ENCODE results near the gene CDHR5. TPM values are rescaled to one million over a fixed set of nuclear protein-coding genes. Genes with fewer than 3 reads are reported as not detected.

The CDHR5 gene
- total RNA-seq, 1 donor from 2014 or later = not detected

DNA sequence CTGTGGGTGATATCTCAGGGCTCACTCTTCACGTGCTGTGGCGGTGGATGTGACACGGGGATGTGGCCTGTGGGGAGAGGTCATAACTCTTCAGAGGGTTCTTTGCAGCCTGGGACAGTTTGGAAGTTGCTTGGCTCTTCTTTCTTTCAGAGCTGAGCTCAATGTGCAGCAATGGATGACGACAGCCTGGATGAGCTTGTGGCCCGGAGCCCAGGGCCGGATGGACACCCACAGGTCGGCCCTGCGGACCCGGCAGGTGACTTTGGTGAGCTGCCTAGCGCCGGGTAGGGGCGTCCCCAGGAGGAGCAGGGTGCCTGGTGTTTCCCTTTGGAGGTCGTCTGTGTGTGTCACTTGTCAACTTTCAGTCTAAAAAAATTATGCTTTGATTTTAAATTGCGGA is 43.4 kb downstream of the CDHR5 start:
- intact Hi-C loops (cut with DNase I) = no loop called here

DNA sequence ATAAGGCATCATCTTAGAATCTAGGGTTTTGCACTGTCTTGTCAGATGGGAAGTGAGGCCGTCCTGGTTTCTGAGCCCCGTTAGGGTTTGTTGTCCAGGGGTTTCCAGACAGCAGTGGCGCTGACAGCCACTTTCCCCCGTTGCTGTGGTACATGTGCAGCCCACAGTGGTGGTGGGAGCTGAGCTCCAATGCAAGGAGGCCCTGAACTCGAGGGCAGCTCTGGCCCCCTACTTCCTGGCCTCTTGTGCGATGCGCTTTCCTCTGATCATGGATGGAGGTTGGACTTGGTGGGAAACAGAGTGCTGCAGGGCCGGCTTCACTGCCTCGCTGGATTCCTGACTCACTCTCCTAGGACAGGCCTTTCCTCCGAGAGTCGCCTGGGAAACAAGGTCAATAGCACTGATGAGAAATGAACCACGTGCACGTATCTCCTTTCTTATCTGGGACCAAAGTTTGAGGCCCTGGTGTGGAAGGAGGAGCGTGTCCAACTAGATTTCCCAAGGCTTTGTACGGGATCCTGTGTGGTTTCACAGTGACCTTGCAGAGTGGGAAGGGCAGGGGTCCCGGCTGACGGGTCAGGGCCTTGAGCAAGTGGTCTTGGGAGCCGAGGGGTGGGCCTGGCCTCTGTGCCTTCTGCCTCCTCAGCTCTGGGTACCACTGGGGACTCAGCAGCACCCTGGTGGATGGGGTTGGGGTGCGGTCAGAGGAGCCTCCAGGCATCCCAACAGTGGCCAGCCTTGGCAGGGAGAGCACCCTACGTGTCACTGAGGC is 44.7 kb downstream of the CDHR5 start:
- Histone ChIP-seq H3K4me3 (no peak overlapping the region), H3K9me3 (no peaks in the 10 kb centered on the region), H3K36me3 (peaks cover 35% of the 10 kb centered on the region), H3K27me3 (ENCODE audit: low read depth) (no peaks in the 10 kb centered on the region), H3K4me1 (peaks cover 45% of the 10 kb centered on the region), H3K27ac (no peak overlapping the region)
- intact Hi-C loops (cut with DNase I) = no loop called here
- ATAC-seq (no peak), DNase-seq (no peak)
- TF ChIP-seq, protein P1, sequence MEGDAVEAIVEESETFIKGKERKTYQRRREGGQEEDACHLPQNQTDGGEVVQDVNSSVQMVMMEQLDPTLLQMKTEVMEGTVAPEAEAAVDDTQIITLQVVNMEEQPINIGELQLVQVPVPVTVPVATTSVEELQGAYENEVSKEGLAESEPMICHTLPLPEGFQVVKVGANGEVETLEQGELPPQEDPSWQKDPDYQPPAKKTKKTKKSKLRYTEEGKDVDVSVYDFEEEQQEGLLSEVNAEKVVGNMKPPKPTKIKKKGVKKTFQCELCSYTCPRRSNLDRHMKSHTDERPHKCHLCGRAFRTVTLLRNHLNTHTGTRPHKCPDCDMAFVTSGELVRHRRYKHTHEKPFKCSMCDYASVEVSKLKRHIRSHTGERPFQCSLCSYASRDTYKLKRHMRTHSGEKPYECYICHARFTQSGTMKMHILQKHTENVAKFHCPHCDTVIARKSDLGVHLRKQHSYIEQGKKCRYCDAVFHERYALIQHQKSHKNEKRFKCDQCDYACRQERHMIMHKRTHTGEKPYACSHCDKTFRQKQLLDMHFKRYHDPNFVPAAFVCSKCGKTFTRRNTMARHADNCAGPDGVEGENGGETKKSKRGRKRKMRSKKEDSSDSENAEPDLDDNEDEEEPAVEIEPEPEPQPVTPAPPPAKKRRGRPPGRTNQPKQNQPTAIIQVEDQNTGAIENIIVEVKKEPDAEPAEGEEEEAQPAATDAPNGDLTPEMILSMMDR (IDR thresholded peaks at IDR 0.05) = no peak

More for the DNA sequence above, 43.4 kb downstream of the CDHR5 start:
- H3K4me1 ChIP-seq = peaks cover 40% of the 10 kb centered on the region
- H3K27me3 ChIP-seq (ENCODE audit: low read depth) = no peaks in the 10 kb centered on the region
- peaks cover 41% of the 10 kb centered on the region for H3K36me3 ChIP-seq
- TF ChIP-seq, protein P1 (IDR thresholded peaks at IDR 0.05) = no peak
- H3K9me3 ChIP-seq = no peaks in the 10 kb centered on the region
- H3K27ac ChIP-seq = no peak overlapping the region
- no peak overlapping the region for H3K4me3 ChIP-seq
- ATAC-seq (no peak), DNase-seq (no peak)

- Histone ChIP-seq H3K27ac (no peak overlapping the region), H3K9me3 (no peaks in the 10 kb centered on the region), H3K36me3 (peaks cover 19% of the 10 kb centered on the region), H3K27me3 (ENCODE audit: low read depth) (no peaks in the 10 kb centered on the region), H3K4me1 (peaks cover 58% of the 10 kb centered on the region), H3K4me3 (no peak overlapping the region)
- ATAC-seq (no peak), DNase-seq (no peak)
- TF ChIP-seq, protein P1 (IDR thresholded peaks at IDR 0.05) = no peak
- intact Hi-C loops (cut with DNase I) = no loop called here
Observed at GRCh38 chr11:578276-579035, 46.3 kb downstream of the CDHR5 start.

DNA sequence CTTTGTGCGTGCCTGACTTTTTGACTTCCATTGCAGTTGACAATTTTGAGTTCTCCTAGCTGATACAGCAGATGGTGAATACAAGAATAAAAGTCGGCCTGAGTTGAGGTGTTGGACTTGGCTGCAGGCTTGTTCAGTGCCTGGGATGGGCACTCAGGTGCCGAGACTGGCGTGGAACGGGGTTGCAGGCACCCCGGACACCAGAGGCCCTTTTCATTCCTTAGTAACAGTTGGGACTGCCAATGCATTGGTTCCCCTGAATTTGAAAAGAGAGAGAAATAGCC is 47.2 kb downstream of the CDHR5 start:
- DNase-seq = no peak
- peaks cover 67% of the 10 kb centered on the region for H3K4me1 ChIP-seq

GRCh38 chr11:576811-577610 is 47.7 kb downstream of the CDHR5 start:
- Histone ChIP-seq H3K4me3 (peak overlapping the region; percentile 75), H3K27me3 (ENCODE audit: low read depth) (no peaks in the 10 kb centered on the region), H3K4me1 (peaks cover 67% of the 10 kb centered on the region), H3K27ac (peak overlapping the region; percentile 74), H3K36me3 (peaks cover 5% of the 10 kb centered on the region), H3K9me3 (no peaks in the 10 kb centered on the region)
- intact Hi-C loops (cut with DNase I) = no loop called here
- ATAC-seq (no peak), DNase-seq (no peak)
- TF ChIP-seq, protein P1 (IDR thresholded peaks at IDR 0.05) = no peak

More for the DNA sequence above, 47.2 kb downstream of the CDHR5 start:
- Histone ChIP-seq H3K27ac (no peak overlapping the region), H3K9me3 (no peaks in the 10 kb centered on the region), H3K36me3 (peaks cover 10% of the 10 kb centered on the region), H3K27me3 (ENCODE audit: low read depth) (no peaks in the 10 kb centered on the region), H3K4me3 (peak overlapping the region; percentile 75)
- intact Hi-C loops (cut with DNase I) = no loop called here
- ATAC-seq = no peak
- TF ChIP-seq, protein P1 (IDR thresholded peaks at IDR 0.05) = no peak
